ENCODE measurements around the gene FRAT2.

The FRAT2 gene, protein sequence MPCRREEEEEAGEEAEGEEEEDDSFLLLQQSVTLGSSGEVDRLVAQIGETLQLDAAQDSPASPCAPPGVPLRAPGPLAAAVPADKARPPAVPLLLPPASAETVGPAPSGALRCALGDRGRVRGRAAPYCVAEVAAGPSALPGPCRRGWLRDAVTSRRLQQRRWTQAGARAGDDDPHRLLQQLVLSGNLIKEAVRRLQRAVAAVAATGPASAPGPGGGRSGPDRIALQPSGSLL

GRCh38 chr10:97334370-97335175 is at the start of gene FRAT2:
TSS of gene FRAT2 (minus strand) at chr10:97334729. CDS start at chr10:97334572, 157 bp downstream.
- FAIRE-seq = no peak

- no peak for FAIRE-seq
These were observed 49.6 kb upstream of the FRAT2 start for GRCh38 chr10:97384156-97384555.

DNA sequence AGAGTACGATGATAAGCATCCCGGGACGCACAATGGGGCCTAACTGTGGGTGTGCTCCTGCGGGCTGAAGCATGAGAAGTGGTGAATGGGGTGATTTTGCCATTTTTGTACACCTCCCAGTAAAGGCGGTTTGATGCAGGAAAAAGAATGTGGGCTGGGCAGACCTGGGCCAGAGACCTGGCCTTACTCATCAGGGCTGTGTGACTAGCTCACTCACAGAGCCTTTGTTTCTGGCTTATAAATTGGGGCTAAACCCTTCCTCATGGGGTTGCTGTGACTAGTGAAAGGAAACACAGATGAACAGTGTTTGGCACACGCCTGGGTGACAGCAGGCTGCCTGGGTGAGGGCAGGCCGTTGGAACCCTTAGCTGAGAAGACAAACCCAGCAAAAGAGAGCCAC is 48.6 kb upstream of the FRAT2 start:
- no peak for FAIRE-seq

- FAIRE-seq = no peak
These were observed 47.1 kb upstream of the FRAT2 start for GRCh38 chr10:97381626-97382025.

DNA sequence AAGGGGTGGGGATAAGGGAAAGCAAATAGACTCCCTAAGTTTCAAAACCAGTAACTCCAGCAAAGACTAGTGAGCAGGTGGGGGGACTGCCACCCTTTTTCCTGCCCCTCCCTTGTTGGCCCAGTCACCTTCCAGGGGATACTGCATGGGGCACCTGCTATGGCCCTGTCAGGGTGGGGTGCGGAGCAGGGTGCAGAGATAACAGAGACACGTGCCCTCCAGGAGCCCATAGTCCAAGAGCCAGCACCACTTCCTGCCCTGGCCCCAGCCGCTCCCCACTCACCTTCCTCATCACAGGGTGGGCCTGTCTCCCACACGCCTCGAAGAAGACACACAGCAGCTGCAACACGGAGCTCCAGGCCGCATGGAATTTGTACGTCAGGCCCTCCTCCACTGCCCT is 46.0 kb upstream of the FRAT2 start:
- no peak for FAIRE-seq

DNA sequence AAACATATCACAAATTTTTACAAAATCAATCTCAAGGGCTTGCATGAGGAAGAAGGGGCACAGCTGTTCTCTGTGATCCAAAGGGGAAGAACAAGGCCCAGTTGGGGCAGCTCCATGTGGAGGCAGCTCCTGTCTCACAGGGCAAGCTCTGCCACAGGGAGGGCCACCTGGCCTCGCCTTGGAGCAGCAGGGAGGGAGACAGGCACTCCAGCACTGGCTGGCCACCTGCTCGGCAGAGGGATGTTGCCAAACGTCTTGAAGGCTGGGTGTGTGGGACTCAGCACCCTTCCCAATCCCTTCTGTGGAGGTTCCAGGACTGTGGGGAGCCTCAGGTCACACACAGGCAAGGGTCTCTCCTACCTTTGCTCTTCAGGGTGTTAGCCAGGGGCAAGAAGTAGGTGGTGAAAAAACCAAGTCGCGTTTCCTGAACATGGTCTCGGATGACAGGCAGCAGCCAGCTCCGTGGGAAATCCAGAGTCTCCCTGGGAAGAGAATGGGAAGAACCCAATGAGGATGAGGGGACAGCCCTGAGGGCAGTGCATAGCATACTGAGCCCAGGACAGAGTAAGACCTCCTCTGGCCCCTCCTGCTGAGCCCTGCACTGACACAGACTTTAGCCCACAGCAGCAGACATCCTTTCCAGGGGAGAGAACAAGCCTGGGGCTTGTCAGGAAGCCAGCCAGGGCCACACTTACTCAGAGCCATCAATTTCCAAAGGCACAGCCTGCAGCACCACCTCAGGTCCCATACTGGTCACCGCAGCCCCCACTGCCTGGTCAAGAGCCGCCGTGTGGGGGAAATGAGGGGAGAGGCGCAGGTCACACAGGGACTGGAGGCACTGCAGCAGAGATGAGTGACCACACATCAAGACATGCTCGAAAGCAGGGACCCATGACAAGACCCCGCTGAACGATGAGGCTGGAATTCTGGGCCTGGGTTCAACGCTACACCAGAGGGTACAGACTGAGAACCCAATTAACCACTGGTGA is 44.7 kb upstream of the FRAT2 start:
- FAIRE-seq = no peak

- FAIRE-seq = no peak
These were observed 41.9 kb upstream of the FRAT2 start for GRCh38 chr10:97376413-97376812.

DNA sequence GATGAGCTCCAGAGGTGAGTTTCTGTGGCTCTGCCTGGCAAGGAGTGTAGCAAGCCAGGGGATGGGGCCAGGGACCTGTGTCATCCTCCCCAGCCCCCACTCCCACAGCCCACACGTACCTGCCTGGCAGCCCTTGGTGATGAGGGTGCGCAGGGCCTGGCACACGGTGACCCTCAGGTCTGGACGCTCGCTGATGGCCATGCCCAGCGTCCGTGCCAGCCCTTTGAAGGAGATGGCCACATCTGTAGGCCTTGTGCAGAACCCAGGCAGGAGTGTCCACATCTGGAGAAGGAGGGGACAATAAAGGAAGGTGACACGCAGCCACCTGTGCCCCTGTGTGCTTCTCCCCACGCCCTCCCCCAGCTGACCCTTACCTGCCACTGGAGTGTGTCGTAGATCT is 38.9 kb upstream of the FRAT2 start:
- FAIRE-seq = no peak

GRCh38 chr10:97372233-97372875 is 37.8 kb upstream of the FRAT2 start:
- FAIRE-seq = no peak

DNA sequence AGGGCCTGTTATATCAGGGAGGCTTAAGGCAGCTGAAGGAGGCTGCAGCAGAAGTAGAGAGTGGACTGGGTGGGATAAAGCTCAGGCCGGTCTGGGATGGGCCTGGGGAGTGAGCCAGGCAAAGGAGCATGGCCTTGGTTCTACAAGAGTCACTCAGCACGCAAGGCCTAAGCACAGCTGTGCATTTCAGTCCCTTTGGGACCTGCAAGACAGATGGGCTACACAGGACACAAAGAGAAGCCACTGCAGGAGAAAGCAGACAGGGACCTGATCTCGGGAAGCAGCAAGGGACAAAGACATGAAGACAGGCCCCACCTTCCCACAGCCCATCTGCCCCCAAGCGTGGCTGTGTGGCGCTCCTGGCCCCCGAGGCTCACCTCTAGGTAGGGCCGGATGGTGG is 37.2 kb upstream of the FRAT2 start:
- FAIRE-seq = no peak

DNA sequence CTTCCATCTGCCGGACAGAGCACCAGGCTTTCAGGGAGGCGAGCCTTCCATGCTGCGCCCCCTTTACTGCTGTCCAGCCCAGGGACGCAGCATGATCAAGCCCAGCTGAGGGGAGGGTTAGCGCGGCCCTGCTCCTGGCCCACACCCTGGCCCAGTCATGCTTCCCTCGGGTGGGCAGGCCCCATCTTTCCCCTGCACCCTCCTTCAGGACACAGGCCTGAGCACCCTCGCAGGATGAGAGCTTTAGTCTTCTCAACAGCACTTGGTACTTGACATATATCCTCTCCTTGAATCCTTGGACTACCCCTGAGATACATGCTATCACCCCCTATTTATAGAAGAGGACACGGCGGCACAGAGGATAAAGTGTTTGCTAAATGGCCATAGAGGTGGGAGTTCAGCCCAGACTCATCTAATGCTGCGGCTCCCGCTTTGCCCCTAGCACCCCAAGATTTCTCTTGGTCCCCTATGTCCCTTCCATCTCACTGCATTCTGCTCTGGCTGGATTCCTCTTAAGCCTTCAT is 32.7 kb upstream of the FRAT2 start:
- FAIRE-seq = no peak

DNA sequence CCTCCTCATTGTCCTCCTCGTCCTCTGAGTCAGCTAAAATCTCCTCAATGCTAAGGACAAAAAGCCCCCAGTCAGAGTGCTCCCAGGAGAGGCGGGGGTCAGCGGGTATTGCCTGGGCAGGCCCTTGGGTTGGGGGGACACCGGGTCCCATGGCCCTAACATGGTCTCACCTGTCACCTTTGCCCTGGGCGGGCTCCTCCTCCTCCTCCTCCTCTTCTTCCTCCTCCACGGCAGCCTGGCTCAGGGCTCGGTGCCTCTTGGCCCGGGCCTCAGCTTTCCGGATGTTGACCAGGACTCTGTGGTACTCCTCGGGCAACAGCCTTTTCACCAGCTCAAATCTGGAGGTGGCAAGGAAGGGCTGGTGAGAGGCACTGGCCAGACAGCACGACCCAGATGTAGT is 32.0 kb upstream of the FRAT2 start:
- FAIRE-seq = no peak

DNA sequence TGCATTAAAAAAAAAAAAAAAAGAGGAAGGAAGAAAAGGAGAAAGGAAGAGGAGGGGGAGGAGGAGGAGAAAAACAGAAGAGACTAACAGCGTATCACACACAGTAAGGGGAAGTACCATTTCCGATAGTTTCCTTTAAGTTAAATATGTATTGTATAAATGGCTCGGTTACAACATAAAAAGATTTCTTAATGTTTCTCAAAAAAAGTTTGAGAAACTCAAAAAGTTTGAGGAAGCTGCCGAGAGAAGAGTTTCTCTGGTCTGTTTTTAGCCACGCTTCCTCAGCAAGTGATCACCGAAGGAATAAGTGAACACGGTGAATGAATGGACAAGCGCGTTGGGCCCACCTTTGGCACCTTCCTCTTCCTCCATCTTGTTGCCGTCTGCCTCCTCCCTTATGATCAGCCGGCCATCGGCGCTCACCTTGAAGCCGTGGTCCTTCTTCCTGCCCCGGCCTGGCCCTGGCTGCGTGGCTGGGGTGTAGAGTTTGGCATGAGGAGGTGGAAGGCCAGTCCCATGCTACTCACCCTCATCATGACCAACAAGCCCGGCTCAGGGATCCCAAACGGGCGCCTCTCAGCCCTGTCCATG is 31.3 kb upstream of the FRAT2 start:
- FAIRE-seq = no peak

DNA sequence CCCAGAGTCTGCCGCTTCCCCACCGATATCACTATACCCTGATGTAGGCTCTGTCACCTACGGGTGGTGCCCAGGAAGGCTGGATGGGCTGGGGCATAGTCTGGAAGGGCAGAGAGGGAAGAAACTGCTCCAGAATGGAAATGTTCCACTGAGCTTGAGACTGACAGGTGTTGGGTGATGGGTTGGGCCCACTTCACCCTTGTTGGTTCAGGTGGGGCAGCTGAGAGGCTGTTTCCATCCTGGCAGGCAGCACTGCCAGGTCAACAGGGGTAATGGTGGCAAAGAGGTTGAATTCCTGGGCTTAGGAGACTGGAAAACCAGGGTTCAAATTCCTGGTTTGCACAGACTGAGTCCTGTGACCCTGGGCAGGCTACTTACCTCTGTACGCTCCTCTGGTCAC is 28.5 kb upstream of the FRAT2 start:
- FAIRE-seq = no peak

- no peak for FAIRE-seq
These were observed 27.9 kb upstream of the FRAT2 start for GRCh38 chr10:97362310-97363033.

DNA sequence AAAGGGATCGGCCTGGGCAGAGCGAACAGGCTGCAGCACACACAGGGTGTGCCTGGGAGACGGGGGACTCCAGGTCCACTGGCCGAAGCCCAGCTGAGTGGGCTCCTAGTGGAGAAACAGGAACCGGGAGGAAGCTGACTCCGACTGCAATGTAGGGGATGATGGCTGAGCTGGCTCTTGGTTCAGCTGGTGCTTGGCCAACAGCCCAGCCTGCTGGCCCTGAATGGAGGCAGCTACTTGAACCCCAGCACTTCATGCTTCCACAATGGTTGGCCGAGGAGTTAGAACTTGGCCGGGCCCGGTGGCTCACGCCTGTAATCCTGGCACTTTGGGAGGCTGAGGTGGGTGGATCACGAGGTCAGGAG is 27.0 kb upstream of the FRAT2 start:
- no peak for FAIRE-seq

GRCh38 chr10:97360705-97361536 is 26.4 kb upstream of the FRAT2 start:
- no peak for FAIRE-seq

- no peak for FAIRE-seq
These were observed 24.3 kb upstream of the FRAT2 start for GRCh38 chr10:97358781-97359180.

DNA sequence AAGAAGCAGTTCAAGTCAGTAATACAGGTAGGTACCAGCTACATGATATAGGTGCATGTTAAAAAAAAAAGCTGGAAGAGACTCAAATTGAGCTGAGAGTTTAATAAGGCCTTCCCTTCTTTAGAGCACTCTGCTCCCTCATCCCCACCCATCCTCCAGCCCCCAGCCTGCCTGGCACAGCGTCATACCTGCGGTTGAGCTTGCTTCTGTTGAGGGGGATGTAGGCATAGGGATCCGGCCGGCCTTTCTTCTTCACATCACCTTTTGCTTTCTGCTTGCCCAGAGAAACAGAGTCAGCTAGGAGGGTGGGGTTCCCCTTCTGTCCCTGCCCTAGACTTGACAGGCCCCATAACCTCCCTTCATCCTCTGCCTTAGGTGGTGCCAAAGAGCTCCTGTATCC is 23.8 kb upstream of the FRAT2 start:
- no peak for FAIRE-seq

- FAIRE-seq = no peak
These were observed 22.4 kb upstream of the FRAT2 start for GRCh38 chr10:97356918-97357317.
